ENCODE results near the gene TMX4.

The TMX4 gene

DNA sequence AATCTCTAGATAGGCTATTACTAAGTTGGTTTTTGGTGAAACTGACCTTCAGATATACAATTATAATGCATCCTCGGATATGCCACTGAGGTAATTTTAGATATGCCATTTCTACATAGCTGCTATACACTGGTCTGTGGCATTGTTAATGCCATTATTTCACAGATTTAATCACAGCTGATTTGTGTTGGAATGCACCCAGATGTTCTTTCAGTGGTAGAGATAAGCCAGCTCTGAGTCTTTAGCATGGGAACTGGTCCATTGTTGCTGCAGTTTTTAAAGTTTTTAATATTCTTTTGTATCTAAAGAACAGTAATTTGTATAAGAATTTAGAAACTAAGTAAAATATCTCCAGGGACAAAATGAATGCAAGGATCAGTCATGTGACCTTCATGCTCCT, 6.8 kb downstream of the TMX4 start:
- FAIRE-seq: no peak

GRCh38 chr20:8008733-8009132, 10.8 kb downstream of the TMX4 start:
- FAIRE-seq: no peak

GRCh38 chr20:8007490-8007889, 12.1 kb downstream of the TMX4 start:
- FAIRE-seq: no peak

GRCh38 chr20:8005575-8006366, 13.8 kb downstream of the TMX4 start:
- no peak for FAIRE-seq

- no peak for FAIRE-seq
These were observed 14.5 kb downstream of the TMX4 start for GRCh38 chr20:8005033-8005432.

- no peak for FAIRE-seq
These were observed 17.5 kb downstream of the TMX4 start for GRCh38 chr20:8002056-8002455.

- FAIRE-seq: no peak
These were observed 18.8 kb downstream of the TMX4 start for GRCh38 chr20:8000796-8001195.

DNA sequence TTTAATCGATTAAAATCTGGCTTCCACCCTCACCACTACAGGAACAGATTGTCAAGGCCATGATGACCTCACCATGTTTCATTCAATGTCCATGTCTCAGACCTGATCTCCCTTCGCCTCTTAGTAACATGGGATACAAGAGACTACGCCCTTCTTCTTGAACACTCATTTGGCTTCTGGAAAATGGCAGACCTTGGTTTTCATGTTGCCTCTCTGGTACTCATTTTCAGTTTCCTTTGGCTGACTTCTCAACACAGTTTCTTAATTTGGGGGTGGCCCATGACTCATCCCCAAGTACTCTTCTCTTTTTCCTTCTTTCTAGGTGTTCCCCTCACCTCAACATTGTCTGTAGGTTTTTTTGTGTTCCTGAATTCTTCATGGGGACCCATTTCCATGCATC, 22.7 kb downstream of the TMX4 start:
- no peak for FAIRE-seq

GRCh38 chr20:7994809-7995208, 24.8 kb downstream of the TMX4 start:
- FAIRE-seq: no peak

- FAIRE-seq: peak; percentile 62
These were observed 25.9 kb downstream of the TMX4 start for GRCh38 chr20:7993703-7994102.

- no peak for FAIRE-seq
These were observed 26.3 kb downstream of the TMX4 start for GRCh38 chr20:7993238-7993637.

DNA sequence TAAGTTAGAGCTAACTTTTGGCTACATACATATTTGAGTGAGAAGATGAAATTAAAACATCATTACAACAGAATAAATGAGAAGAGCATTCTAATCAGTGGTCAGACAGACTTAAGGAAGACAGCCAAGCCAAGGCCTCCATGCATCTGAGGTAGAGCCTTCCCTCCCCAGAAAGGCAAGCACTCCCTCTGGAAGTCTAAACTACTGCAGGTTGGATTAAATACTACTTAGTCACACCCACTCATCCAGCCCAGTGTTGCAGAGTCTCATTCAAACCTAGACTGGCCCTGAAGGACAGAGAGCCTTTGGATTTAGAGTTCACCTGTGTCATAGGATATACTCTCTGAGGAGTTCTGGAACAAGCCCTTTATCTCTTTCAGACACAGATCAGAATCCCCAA, 29.2 kb downstream of the TMX4 start:
- no peak for FAIRE-seq

- no peak for FAIRE-seq
These were observed 30.2 kb downstream of the TMX4 start for GRCh38 chr20:7989379-7989778.

GRCh38 chr20:7985916-7986315, 33.6 kb downstream of the TMX4 start:
- no peak for FAIRE-seq

- FAIRE-seq: no peak
These were observed 35.4 kb downstream of the TMX4 start for GRCh38 chr20:7984192-7984591.

GRCh38 chr20:7981374-7981773, 38.2 kb downstream of the TMX4 start:
- FAIRE-seq: no peak

- no peak for FAIRE-seq
These were observed 39.1 kb downstream of the TMX4 start for GRCh38 chr20:7980332-7981046.

GRCh38 chr20:7977709-7978108, 41.9 kb downstream of the TMX4 start:
- FAIRE-seq: no peak

GRCh38 chr20:7975851-7976414, 43.6 kb downstream of the TMX4 start:
- FAIRE-seq: no peak

- no peak for FAIRE-seq
These were observed 44.7 kb downstream of the TMX4 start for GRCh38 chr20:7974785-7975435.

DNA sequence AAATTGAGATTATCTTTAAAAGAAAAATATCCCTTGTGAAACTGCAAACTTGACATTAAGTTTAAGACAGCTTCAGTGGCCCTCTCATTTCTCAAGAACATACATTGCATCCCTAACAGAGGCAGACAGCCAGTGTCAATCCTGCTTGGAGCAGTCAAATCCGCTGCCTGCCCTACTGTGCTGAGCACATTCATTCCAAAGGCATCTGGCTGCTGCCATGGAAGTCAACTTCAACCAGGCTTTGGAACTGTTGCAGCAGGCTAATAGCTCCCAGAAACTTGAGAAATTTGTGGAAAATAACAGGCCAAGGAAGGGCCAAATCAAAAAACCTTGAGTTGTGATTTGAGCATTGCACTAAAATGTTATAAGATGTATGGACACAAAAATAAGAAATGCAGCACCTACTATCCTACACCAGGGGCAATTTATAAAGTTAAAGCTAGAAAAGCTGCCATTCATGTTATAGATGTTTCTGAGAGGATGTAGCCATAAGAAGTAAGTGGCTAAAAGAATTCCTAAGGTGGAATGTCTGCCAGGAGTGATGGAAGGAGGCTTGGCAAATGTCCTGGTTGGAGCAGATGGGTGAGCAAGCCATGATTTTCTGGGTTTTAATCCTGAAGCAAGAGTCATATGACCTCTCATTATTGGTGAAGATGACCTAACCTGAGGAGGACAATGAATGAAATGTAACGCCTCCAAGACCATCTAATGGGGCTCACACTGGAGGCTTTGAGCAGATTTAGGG, 47.9 kb downstream of the TMX4 start:
- FAIRE-seq: no peak

GRCh38 chr20:7967199-7967844, 52.2 kb downstream of the TMX4 start:
- no peak for FAIRE-seq

Data from colon (tissue), 2 donors.